ENCODE results near the gene AKAP7. TPM values are rescaled to one million over a fixed set of nuclear protein-coding genes. Genes with fewer than 3 reads are reported as not detected.

Gene AKAP7
- total RNA-seq, 1 donor from 2014 or later, result 4.5 TPM

- no peak overlapping the region for H3K4me3 Mint-ChIP-seq (ENCODE audit: unreplicated experiment)
- peaks cover 4% of the 10 kb centered on the region for H3K36me3 Mint-ChIP-seq (ENCODE audit: unreplicated experiment)
- no peak overlapping the region for H3K27ac Mint-ChIP-seq (ENCODE audit: unreplicated experiment)
- TF ChIP-seq CTCF (IDR thresholded peaks at IDR 0.05), result no peak
- DNase-seq (ENCODE audit: extremely low spot score, unreplicated experiment), result no peak
- no peaks in the 10 kb centered on the region for H3K4me1 Mint-ChIP-seq (ENCODE audit: unreplicated experiment)
- no peaks in the 10 kb centered on the region for H3K27me3 Mint-ChIP-seq (ENCODE audit: unreplicated experiment)
- no peaks in the 10 kb centered on the region for H3K9me3 Mint-ChIP-seq (ENCODE audit: unreplicated experiment)
Measured at GRCh38 chr6:131231891-131232290, 96.6 kb downstream of the AKAP7 start.

- Mint-ChIP-seq H3K9me3 (ENCODE audit: unreplicated experiment) (peaks cover 4% of the 10 kb centered on the region), H3K27me3 (ENCODE audit: unreplicated experiment) (no peaks in the 10 kb centered on the region), H3K4me3 (ENCODE audit: unreplicated experiment) (no peak overlapping the region), H3K36me3 (ENCODE audit: unreplicated experiment) (peaks cover 2% of the 10 kb centered on the region), H3K4me1 (ENCODE audit: unreplicated experiment) (peaks cover 4% of the 10 kb centered on the region), H3K27ac (ENCODE audit: unreplicated experiment) (no peak overlapping the region)
- no peak for TF ChIP-seq CTCF (IDR thresholded peaks at IDR 0.05)
- DNase-seq (ENCODE audit: extremely low spot score, unreplicated experiment), result no peak
Measured at GRCh38 chr6:131244942-131245341, 109.7 kb downstream of the AKAP7 start.

DNA sequence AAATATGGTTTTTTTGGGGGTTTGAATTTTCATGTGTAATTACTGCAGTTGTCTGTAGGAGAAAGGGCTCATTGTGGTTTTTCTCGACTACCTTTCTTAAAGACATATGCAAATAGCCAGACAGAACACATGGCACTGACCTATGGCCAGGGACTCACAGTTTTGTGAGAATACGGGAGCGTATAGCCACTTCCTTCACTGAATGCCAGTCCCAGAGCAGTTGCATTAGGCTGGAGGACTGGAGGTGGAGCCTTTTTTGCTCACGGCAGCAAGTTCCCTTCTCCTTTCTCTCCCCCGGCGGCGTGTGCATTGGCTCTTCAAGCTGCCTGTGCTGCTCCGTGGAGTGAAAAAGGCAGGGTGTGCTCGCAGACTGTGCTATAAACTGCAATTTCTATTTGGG lies 114.9 kb downstream of the AKAP7 start:
- H3K36me3 Mint-ChIP-seq (ENCODE audit: unreplicated experiment), result no peaks in the 10 kb centered on the region
- peak overlapping the region; percentile 68 for H3K4me3 Mint-ChIP-seq (ENCODE audit: unreplicated experiment)
- DNase-seq (ENCODE audit: extremely low spot score, unreplicated experiment), result no peak
- H3K4me1 Mint-ChIP-seq (ENCODE audit: unreplicated experiment), result peaks cover 17% of the 10 kb centered on the region
- H3K27ac Mint-ChIP-seq (ENCODE audit: unreplicated experiment), result peak overlapping the region; percentile 16
- no peaks in the 10 kb centered on the region for H3K9me3 Mint-ChIP-seq (ENCODE audit: unreplicated experiment)
- TF ChIP-seq CTCF (IDR thresholded peaks at IDR 0.05), result no peak
- H3K27me3 Mint-ChIP-seq (ENCODE audit: unreplicated experiment), result no peaks in the 10 kb centered on the region

GRCh38 chr6:131250936-131251335 lies 115.7 kb downstream of the AKAP7 start:
- H3K9me3 Mint-ChIP-seq (ENCODE audit: unreplicated experiment), result no peaks in the 10 kb centered on the region
- H3K36me3 Mint-ChIP-seq (ENCODE audit: unreplicated experiment), result no peaks in the 10 kb centered on the region
- no peaks in the 10 kb centered on the region for H3K27me3 Mint-ChIP-seq (ENCODE audit: unreplicated experiment)
- peaks cover 20% of the 10 kb centered on the region for H3K4me1 Mint-ChIP-seq (ENCODE audit: unreplicated experiment)
- peak overlapping the region; percentile 68 for H3K4me3 Mint-ChIP-seq (ENCODE audit: unreplicated experiment)
- no peak for TF ChIP-seq CTCF (IDR thresholded peaks at IDR 0.05)
- H3K27ac Mint-ChIP-seq (ENCODE audit: unreplicated experiment), result no peak overlapping the region
- no peak for DNase-seq (ENCODE audit: extremely low spot score, unreplicated experiment)

DNA sequence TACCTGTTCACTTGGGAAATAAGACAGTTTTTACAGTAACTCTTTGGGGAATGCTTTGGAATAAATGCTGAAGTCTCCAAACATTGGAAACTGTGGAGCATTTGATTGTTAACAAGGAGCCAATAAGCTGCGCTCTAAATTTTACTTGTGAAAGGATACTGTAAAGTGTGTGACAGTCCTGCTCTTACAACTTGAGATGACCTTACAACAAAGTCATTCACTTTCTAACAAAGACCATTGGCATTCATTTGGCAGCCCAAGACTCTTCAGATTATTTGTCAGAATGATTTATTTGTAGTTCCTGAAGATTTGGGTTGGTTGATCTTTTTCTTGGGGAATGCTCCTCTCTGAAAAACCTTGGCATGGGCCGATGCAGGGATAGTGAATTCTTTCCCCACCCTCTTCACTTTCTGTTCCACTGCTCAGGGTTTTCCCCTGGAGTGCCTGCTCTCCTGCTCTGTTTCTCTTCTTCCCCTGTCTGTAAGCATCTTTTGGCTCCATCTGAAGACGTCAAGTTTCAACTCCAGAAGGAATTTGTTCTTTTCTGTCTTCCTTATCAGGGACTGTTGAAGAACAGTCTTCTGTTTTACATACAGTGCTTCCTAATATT lies 116.4 kb downstream of the AKAP7 start:
- Mint-ChIP-seq H3K9me3 (ENCODE audit: unreplicated experiment) (no peaks in the 10 kb centered on the region), H3K4me3 (ENCODE audit: unreplicated experiment) (no peak overlapping the region), H3K27ac (ENCODE audit: unreplicated experiment) (no peak overlapping the region), H3K4me1 (ENCODE audit: unreplicated experiment) (peaks cover 21% of the 10 kb centered on the region), H3K27me3 (ENCODE audit: unreplicated experiment) (no peaks in the 10 kb centered on the region), H3K36me3 (ENCODE audit: unreplicated experiment) (no peaks in the 10 kb centered on the region)
- DNase-seq (ENCODE audit: extremely low spot score, unreplicated experiment), result no peak
- TF ChIP-seq CTCF (IDR thresholded peaks at IDR 0.05), result no peak
